HG03439 (cell line): ENCODE results near the gene KRTAP10-1.
"Not testable (repeated sequence)": the region's sequence is repeated elsewhere in the genome, so short reads cannot be mapped to it uniquely, and the experiment has no call there.

Experiments
- ATAC-seq: cut with Tn5 transposase; IDR thresholded peaks from one replicate; pipeline ENCODE4 v1.9.1; 2021; ENCODE audit warnings: mild to moderate bottlenecking, moderate library complexity; ENCODE audit not compliant: unreplicated experiment

Gene KRTAP10-1

GRCh38 chr21:44550285-44550684, 10.3 kb upstream of the KRTAP10-1 start:
- not testable (repeated sequence) for ATAC-seq

GRCh38 chr21:44549525-44550211, 9.7 kb upstream of the KRTAP10-1 start:
- no peak for ATAC-seq

GRCh38 chr21:44548922-44549321, 8.9 kb upstream of the KRTAP10-1 start:
- no peak for ATAC-seq

GRCh38 chr21:44548381-44548780, 8.4 kb upstream of the KRTAP10-1 start:
- ATAC-seq, result no peak

- no peak for ATAC-seq
Observed at GRCh38 chr21:44547656-44548331, 7.8 kb upstream of the KRTAP10-1 start.

GRCh38 chr21:44544566-44544965, 4.6 kb upstream of the KRTAP10-1 start:
- no peak for ATAC-seq

- ATAC-seq, result no peak
Observed at GRCh38 chr21:44542716-44543115, 2.7 kb upstream of the KRTAP10-1 start.

GRCh38 chr21:44540741-44541288, 820 bp upstream of the KRTAP10-1 start:
- no peak for ATAC-seq

- no peak for ATAC-seq
Observed at GRCh38 chr21:44539046-44539445, 949 bp downstream of the KRTAP10-1 start.

- ATAC-seq, result no peak
Observed at GRCh38 chr21:44537930-44538911, 1.8 kb downstream of the KRTAP10-1 start.

- no peak for ATAC-seq
Observed at GRCh38 chr21:44535963-44536362, 4.0 kb downstream of the KRTAP10-1 start.

GRCh38 chr21:44534688-44535087, 5.3 kb downstream of the KRTAP10-1 start:
- ATAC-seq, result no peak

GRCh38 chr21:44533891-44534627, 5.9 kb downstream of the KRTAP10-1 start:
- no peak for ATAC-seq

- no peak for ATAC-seq
Observed at GRCh38 chr21:44533121-44533890, 6.7 kb downstream of the KRTAP10-1 start.

- ATAC-seq, result no peak
Observed at GRCh38 chr21:44532712-44533111, 7.3 kb downstream of the KRTAP10-1 start.

- ATAC-seq, result no peak
Observed at GRCh38 chr21:44531606-44532564, 8.1 kb downstream of the KRTAP10-1 start.

GRCh38 chr21:44530903-44531605, 8.9 kb downstream of the KRTAP10-1 start:
- ATAC-seq, result no peak
